ENCODE measurements around the gene PLSCR3.

The PLSCR3 gene

DNA sequence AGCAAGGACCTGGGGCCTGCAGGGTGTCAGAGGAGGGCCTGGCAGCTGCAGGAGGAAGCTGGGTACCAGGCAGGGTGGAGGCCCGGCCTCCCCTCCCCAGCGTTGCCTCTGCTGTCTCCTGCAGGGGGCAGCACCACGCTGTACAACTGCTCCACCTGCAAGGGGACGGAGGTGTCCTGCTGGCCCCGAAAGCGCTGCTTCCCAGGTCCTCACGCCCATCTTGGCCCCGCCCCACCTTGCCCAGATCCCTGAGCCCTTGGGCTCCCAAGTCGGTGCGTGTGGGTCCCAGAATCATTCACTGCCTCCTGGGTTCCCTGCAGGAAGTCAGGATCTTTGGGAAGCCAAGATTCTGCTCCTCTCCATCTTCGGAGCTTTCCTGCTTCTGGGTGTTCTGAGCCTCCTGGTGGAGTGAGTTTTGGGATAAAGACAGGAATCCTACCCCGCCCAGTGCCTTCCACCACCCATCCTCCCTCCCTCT lies 38.2 kb downstream of the PLSCR3 start:
- peak; percentile 60 for ATAC-seq
- no peak for TF ChIP-seq CSDC2 (CRISPR knock-in tag; IDR thresholded peaks at IDR 0.05)

DNA sequence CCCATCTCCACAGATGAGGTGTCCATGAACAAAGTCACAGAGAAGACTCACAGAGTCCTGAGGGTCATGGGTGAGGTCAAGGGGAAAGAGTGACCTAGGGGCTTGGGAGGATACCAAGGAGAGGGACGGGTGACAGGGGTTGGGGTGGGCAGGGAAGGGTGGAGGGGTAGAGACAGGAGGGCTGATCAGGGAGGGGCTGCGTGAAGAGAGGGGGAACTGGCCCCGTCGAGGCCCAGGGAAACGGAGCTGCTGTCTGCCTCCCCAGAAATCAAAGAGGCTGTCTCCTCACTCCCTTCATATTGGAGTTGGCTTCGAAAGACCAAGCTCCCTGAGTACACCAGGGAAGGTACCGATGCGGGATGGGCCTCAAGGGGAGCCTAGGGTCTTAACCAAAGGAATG lies 38.8 kb downstream of the PLSCR3 start:
- no peak for ATAC-seq

DNA sequence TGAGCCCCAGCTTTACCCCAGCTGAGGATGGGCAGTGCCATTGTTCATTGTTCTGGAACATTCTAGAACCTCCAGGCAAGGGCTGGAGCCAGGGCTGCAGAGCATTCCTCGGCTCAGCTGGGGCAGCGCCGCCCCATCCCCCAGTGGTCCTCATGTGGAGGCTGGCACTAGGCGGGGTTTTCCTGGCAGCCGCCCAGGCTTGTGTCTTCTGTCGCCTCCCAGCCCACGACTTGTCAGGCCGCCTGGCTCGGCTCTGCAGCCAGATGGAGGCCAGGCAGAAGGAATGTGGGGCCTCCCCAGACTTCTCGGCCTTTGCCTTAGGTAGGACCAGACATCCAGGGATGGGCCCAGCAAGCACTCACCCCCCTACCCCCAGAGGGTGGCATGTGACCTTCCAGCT lies 39.3 kb downstream of the PLSCR3 start, which contains the start of gene TMEM95:
Gene TMEM95 (plus strand): TSS at position 104 of the 400 bp plus-strand sequence. CDS start 49 bp downstream, at position 153.
- TF ChIP-seq OSR1 (CRISPR knock-in tag; IDR thresholded peaks at IDR 0.05), result no peak
- no peak for TF ChIP-seq ZFP3 (CRISPR knock-in tag; IDR thresholded peaks at IDR 0.05)
- no peak for TF ChIP-seq ZC3H10 (CRISPR knock-in tag; IDR thresholded peaks at IDR 0.05)
- TF ChIP-seq TOX (CRISPR knock-in tag; IDR thresholded peaks at IDR 0.05; ENCODE audit: borderline replicate concordance), result no peak
- no peak for TF ChIP-seq PPARA (CRISPR knock-in tag; IDR thresholded peaks at IDR 0.05; ENCODE audit: borderline replicate concordance)
- TF ChIP-seq SNAI2 (CRISPR knock-in tag; IDR thresholded peaks at IDR 0.05), result no peak
- TF ChIP-seq ESRRG (CRISPR knock-in tag; IDR thresholded peaks at IDR 0.05), result no peak
- TF ChIP-seq CSDC2 (CRISPR knock-in tag; IDR thresholded peaks at IDR 0.05), result no peak
- TF ChIP-seq BACH2 (CRISPR knock-in tag; IDR thresholded peaks at IDR 0.05; ENCODE audit: borderline replicate concordance), result no peak
- TF ChIP-seq, protein P1, sequence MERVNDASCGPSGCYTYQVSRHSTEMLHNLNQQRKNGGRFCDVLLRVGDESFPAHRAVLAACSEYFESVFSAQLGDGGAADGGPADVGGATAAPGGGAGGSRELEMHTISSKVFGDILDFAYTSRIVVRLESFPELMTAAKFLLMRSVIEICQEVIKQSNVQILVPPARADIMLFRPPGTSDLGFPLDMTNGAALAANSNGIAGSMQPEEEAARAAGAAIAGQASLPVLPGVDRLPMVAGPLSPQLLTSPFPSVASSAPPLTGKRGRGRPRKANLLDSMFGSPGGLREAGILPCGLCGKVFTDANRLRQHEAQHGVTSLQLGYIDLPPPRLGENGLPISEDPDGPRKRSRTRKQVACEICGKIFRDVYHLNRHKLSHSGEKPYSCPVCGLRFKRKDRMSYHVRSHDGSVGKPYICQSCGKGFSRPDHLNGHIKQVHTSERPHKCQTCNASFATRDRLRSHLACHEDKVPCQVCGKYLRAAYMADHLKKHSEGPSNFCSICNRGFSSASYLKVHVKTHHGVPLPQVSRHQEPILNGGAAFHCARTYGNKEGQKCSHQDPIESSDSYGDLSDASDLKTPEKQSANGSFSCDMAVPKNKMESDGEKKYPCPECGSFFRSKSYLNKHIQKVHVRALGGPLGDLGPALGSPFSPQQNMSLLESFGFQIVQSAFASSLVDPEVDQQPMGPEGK (CRISPR knock-in tag; IDR thresholded peaks at IDR 0.05; ENCODE audit: borderline replicate concordance), result no peak
- TF ChIP-seq, protein P2, sequence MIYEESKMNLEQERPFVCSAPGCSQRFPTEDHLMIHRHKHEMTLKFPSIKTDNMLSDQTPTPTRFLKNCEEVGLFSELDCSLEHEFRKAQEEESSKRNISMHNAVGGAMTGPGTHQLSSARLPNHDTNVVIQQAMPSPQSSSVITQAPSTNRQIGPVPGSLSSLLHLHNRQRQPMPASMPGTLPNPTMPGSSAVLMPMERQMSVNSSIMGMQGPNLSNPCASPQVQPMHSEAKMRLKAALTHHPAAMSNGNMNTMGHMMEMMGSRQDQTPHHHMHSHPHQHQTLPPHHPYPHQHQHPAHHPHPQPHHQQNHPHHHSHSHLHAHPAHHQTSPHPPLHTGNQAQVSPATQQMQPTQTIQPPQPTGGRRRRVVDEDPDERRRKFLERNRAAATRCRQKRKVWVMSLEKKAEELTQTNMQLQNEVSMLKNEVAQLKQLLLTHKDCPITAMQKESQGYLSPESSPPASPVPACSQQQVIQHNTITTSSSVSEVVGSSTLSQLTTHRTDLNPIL (CRISPR knock-in tag; IDR thresholded peaks at IDR 0.05; ENCODE audit: low read depth), result no peak
- TF ChIP-seq ISL1 (CRISPR knock-in tag; IDR thresholded peaks at IDR 0.05), result no peak
- TF ChIP-seq ARNTL (CRISPR knock-in tag; IDR thresholded peaks at IDR 0.05; ENCODE audit: borderline replicate concordance, low read depth), result no peak
- TF ChIP-seq, protein P3, sequence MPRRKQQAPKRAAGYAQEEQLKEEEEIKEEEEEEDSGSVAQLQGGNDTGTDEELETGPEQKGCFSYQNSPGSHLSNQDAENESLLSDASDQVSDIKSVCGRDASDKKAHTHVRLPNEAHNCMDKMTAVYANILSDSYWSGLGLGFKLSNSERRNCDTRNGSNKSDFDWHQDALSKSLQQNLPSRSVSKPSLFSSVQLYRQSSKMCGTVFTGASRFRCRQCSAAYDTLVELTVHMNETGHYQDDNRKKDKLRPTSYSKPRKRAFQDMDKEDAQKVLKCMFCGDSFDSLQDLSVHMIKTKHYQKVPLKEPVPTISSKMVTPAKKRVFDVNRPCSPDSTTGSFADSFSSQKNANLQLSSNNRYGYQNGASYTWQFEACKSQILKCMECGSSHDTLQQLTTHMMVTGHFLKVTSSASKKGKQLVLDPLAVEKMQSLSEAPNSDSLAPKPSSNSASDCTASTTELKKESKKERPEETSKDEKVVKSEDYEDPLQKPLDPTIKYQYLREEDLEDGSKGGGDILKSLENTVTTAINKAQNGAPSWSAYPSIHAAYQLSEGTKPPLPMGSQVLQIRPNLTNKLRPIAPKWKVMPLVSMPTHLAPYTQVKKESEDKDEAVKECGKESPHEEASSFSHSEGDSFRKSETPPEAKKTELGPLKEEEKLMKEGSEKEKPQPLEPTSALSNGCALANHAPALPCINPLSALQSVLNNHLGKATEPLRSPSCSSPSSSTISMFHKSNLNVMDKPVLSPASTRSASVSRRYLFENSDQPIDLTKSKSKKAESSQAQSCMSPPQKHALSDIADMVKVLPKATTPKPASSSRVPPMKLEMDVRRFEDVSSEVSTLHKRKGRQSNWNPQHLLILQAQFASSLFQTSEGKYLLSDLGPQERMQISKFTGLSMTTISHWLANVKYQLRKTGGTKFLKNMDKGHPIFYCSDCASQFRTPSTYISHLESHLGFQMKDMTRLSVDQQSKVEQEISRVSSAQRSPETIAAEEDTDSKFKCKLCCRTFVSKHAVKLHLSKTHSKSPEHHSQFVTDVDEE (CRISPR knock-in tag; IDR thresholded peaks at IDR 0.05), result no peak
- TF ChIP-seq GLIS3 (CRISPR knock-in tag; IDR thresholded peaks at IDR 0.05), result no peak
- TF ChIP-seq RARB (CRISPR knock-in tag; IDR thresholded peaks at IDR 0.05), result no peak
- no peak for TF ChIP-seq TCF4 (CRISPR knock-in tag; IDR thresholded peaks at IDR 0.05; ENCODE audit: borderline replicate concordance)
- TF ChIP-seq, protein P4, sequence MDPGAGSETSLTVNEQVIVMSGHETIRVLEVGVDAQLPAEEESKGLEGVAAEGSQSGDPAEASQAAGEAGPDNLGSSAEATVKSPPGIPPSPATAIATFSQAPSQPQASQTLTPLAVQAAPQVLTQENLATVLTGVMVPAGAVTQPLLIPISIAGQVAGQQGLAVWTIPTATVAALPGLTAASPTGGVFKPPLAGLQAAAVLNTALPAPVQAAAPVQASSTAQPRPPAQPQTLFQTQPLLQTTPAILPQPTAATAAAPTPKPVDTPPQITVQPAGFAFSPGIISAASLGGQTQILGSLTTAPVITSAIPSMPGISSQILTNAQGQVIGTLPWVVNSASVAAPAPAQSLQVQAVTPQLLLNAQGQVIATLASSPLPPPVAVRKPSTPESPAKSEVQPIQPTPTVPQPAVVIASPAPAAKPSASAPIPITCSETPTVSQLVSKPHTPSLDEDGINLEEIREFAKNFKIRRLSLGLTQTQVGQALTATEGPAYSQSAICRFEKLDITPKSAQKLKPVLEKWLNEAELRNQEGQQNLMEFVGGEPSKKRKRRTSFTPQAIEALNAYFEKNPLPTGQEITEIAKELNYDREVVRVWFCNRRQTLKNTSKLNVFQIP (CRISPR knock-in tag; IDR thresholded peaks at IDR 0.05; ENCODE audit: borderline replicate concordance, low read depth), result no peak
- TF ChIP-seq ZNF565 (CRISPR knock-in tag; conservative IDR thresholded peaks at IDR 0.05; ENCODE audit: low read depth), result no peak
- ATAC-seq, result no peak

More for the DNA sequence above, 38.8 kb downstream of the PLSCR3 start:
- TF ChIP-seq ISL1 (CRISPR knock-in tag; IDR thresholded peaks at IDR 0.05) (no peak), BACH2 (CRISPR knock-in tag; IDR thresholded peaks at IDR 0.05; ENCODE audit: borderline replicate concordance) (no peak), ZNF565 (CRISPR knock-in tag; conservative IDR thresholded peaks at IDR 0.05; ENCODE audit: low read depth) (no peak), ZNF70 (CRISPR knock-in tag; IDR thresholded peaks at IDR 0.05) (no peak)
- TF ChIP-seq, protein P4 (CRISPR knock-in tag; IDR thresholded peaks at IDR 0.05; ENCODE audit: borderline replicate concordance, low read depth), result no peak
